Activated effector memory CD4-positive, alpha-beta T cell treated with anti-CD3 and anti-CD28 coated beads, Interleukin-2, amount 50 U/mL, for 16 hours (primary cell): ENCODE measurements around the gene SF3B2.
A peak's percentile ranks its signal among the peaks of the same experiment; 100 is the strongest.
"Not testable (repeated sequence)": the region's sequence is repeated elsewhere in the genome, so short reads cannot be mapped to it uniquely, and the experiment has no call there.

ENCODE experiments used
- DNase-seq: peaks from one replicate; pipeline ENCODE4 v3.0.0-alpha.2; 2020

Gene SF3B2

DNA sequence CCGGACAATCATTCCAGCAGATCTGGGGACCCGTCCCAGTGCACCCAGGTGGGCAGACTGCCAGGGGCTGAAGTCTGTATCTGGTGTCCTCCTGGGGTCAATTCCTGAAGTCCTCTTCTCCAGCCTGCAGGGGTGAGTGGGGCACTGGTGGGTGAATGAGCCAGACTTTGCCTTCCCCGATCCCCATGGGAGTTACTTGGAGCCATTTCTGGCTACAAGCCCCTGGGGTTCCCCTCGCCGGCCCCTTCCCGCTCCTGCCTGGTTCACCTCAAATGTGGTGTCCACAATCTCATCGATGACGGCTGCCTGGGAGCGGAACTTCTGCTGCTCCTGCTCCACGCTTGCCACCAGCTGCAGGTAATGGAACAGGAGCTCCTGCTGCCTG lies 35.4 kb upstream of the SF3B2 start:
- DNase-seq, result no peak

DNA sequence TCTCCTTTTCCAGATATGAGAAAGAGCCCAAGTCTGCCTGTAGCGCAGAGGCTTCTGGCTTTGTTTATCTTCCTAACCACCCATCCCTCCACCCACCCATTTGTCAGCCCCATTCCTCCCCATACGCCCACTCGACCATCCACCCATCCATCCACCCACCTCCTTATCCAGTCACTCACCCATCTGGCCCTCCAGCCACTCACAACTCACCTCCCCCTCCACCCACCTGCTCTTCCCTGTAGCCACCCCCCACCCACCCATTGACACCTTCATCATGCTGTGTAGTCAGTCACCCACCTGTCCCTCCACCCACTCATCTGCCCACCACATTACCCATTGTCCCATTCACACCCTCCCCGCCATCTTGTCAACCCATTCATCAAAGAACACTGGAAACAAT lies 34.8 kb upstream of the SF3B2 start:
- no peak for DNase-seq

DNA sequence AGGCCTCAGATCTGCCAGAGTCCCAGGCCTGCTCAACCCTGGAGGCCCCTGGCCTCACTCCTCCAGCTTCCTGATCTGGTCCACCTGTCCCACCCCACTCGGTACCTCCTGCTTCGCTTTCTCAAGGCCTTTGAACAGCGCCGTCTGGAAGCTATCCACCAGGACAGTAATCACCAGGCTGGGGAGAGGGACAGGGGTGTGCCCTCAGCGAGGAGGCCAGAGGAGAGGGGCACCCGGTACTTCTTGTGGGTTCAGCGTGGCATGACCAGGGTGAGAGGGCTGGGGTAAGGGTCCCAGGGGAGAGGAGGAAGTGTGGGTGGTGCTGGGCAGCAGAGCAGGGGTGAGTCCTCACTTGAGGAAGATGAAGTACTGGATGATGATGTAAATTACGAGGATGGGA lies 32.0 kb upstream of the SF3B2 start:
- no peak for DNase-seq

DNA sequence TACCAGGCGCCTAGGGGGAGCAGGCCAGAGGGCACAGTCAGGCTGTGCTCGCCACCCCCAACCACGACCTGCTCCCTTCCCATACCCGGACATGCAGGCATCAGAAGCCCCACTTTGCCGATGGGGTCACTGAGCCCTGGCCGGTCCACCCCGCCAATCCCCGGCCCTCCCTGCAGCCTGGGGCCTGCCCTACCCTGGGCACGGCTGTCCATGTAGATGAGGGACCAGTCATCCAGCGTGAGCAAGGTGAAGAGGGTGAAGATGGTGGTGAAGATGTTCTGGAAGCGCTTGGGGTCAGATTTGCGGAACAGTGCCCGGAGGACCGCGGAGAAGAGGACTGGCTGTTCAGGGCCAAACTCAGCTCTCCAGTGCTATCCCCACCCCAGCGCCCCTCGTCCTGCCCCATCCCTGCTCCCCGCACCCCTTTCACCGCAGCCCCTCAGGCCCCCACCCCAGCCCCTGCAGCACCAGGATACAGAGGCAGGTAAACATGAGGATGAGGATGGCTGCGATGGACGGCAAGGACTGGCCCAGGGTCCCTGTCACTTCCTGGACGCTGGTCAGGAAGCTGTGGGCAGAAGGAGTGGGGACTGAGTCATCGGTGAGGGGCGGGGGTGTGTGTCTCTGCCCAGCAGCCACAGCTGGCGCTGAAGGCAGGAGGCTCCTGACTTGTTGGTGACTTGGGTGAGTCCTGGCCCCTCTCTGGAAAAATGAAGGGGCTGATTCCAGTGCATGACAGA lies 31.4 kb upstream of the SF3B2 start:
- DNase-seq, result no peak

DNA sequence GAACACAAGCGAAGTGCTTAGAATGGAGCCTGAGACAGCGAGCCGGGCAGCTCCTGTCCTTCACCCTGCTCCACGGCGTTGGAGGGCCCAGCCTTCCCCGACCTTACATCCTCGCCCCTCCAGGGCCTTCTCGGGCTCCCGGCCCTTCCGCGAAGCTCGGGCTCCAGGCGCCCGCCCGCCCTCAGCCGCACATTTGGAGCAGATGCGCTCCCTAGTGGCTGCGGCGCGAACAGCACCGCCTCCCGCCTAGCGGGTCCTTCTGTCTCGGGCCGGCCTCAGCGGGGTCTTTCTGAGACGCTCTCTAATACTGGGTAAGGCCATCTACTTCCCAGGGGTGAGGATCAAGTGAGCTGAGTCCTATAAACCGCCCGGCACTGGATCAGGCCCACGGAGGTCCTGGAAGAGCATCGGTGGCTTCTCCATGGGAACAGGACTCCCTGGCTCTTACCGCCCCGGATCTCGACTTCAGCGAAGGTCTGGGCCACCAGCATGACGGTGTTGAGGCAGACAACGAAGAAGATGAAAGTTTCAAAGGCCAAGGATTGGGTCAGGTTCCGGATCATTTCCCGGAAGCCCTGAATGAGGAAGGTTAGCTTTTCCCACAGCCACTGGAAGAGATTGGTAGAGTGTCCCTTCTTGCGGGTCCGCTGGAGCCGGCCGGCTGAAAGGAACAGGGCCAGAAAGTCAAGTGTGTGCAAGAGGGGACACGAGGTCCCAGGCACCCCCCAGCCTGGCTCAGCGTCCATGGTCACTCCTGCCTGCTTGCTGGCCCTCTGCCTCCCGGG lies 29.6 kb upstream of the SF3B2 start:
- DNase-seq, result peak; percentile 93

DNA sequence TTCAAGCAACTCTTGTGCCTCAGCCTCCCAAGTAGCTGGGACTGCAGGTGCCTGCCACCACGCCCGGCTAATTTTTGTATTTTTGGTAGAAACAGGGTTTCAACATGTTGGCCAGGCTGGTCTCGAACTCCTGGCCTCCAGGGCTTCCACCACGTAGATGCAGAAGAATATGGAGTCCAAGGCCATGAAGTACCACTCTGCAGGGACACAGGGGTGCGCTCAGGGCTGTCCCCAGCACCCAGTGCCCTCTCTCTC lies 29.1 kb upstream of the SF3B2 start:
- not testable (repeated sequence) for DNase-seq

DNA sequence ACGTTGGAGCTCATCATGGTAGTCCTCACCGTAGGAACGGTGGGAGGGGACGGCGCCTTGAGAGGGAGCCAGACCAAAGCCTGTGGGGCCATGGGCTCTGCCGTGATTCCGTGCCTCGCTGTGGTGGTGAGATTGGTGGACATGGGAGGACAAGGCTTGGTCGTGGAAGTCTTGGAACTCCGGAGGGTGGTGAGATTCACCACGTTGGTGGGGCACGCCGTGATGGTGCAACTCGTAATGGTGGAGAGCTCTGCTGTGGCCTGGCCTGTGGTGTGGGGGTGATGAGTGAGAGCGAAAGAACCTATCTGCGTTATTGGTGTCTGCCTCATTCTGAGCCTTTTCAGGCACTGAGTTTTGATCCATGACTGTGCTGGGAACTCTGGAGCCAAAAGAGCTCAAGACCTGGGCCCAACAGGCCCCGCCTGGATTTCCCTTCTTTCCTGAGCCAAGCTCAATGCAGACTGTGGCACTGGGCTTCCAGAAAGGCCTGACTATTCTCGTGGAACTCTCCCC lies 26.1 kb upstream of the SF3B2 start, which contains the start of gene CATSPER1:
Gene CATSPER1 (minus strand): TSS at position 463 of the 513 bp plus-strand sequence. CDS start 100 bp downstream, at position 363.
- no peak for DNase-seq

DNA sequence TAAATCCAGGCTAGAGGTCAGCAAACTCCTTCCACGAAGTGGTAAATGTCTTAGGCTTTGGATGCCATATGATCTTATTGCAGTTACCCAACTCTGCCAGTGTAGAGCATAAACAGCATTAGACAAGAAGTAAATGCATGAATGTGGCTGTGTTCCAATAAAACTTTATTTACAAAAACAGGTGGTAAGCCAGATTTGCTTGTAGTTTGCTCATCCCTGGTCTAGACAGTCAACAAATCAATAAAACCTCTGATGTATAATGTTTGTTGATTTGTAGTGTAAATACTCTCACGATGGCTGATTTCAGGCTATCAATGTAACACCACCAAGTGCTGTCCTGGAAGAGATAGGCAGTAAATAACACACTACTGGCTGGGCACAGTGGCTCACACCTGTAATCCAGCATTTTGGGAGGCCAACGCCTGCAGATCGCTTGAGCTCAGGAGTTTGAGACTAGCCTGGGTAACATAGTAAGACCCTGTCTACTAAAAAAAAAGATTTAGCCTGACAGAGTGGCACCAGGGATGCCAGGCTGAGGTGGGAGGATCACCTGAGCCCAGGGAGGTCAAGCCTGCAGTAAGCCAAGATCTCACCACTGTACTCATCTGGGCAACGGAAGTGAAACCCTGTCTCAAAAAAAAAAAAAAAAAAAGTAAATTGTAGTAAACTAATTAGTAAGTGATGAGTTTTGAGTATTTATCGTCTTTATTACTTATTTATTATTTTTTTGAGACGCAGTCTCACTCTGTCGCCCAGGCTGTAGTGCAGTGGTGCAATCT lies 19.0 kb upstream of the SF3B2 start:
- DNase-seq, result no peak

DNA sequence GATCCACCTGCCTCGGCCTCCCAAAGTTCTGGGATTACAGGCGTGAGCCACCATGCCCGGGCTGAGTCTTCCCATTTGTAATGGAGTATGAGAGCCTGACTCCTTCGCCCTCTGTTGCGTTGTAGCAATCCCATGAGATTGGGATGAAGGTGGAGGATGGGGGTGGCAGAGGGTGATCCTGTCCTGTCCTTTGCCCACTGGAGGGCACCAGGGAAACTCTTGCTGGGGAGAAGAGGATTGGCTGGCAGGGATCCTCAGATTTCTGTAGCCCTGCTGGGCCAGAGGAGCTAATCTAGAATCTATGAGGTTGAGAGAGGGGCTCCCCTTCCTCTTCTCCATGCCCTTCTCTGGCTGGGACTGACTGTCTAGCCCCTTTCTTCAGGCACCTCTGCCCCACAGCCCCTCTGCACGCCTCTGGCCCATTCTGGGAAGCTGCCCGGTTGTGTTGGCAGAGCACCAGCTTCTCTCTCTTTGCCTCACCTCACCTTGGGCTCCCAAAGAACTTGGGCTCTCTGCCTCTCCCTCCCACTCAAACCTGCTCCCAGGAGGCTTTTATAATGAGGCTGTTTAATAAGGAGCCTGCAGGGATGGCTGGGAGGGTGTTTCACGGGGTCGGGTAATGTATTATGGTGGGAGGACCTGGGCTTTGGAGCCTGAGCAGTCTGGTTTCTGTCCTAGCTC lies 16.4 kb upstream of the SF3B2 start:
- DNase-seq, result no peak

DNA sequence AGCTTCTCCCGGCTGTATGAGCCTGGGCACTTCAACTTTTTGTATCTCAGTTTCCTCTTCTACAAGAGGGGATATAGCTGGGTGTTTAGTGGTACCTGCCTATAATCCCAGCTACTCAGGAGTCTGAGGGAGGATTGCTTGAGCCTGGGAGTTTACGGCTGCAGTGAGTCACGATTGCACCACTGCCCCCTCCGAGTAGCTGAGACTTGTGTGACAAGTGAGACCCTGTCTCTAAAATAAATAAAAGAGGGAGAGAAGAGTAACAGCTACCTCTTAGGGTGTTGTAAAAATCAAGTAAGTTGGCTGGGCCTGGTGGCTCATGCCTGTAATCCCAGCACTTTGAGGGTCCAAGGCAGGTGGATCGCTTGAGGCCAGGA lies 15.8 kb upstream of the SF3B2 start:
- no peak for DNase-seq

DNA sequence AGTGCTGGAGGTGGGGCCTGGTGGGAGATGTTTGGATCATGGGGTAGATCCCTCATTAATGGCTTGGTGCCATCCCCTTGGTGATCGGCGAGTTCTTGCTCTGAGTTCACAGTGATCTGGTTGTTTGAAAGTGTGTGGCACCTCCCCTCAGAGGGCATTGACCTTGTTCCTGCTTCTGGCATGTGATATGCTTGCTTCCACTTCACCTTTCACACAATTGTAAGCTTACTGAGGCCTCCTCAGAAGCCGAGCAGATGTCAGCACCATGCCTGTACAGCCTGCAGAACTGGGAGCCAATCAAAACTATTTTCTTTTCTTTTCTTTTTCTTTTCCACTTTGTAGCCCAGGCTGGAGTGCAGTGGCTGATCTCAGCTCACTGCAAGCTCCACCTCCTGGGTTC lies 14.8 kb upstream of the SF3B2 start:
- DNase-seq, result no peak

DNA sequence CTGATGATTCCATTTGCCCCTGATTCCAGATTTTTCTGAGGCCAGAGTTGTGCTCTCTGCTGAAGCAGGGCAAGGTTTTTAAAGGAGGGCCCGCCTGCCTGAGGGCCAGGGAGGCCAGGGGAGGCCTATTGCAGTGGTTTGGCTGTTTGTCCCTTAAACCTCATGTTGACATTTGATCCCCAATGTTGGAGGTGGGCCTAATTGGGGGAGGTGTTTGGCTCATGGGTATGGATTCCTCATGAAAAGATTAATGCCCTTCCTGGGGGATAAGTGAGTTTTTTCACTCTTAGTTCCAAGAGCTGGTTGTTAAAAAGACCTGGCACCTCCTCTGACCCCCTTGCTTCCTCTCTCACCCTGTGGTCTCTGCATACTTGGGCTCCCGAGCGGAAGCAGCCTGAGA lies 12.4 kb upstream of the SF3B2 start:
- DNase-seq, result no peak

DNA sequence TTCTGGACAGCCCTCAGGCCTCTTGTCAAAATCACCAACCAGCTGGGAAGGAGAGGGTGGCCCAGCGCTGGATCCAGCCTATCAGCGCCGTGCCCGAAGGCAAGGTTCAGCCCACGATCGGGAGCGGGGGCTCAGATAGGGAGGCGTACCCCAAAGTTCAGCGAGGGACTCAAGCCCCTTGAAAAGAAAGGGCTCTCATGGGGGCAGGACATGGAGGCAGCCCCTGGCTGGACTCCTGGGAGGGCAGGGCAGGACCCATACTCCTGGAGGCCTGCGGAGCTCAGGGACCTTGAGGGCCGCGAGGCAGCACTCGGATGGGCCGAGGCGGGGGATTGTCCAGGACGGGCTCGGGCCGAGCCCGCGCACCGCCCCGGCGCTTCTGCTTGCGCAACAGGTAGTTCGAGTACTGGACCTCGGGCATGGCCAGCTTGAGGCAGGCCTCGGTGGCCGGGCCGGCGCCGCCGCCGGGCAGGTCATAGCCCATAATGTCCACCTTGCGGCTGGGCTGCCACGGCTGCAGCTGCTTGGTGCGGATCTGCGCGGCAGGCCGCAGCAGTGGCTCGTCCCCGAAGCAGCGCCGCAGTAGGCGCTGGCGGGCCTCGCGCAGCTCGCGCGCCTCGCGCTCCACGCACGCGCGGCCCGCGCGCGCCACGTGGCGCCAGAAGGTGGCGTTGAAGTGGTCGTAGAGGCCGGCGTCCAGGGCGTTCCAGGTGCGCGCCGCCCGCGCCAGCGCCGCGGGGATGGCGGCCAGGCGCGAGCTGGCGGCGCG lies 9.8 kb upstream of the SF3B2 start:
- DNase-seq, result no peak

DNA sequence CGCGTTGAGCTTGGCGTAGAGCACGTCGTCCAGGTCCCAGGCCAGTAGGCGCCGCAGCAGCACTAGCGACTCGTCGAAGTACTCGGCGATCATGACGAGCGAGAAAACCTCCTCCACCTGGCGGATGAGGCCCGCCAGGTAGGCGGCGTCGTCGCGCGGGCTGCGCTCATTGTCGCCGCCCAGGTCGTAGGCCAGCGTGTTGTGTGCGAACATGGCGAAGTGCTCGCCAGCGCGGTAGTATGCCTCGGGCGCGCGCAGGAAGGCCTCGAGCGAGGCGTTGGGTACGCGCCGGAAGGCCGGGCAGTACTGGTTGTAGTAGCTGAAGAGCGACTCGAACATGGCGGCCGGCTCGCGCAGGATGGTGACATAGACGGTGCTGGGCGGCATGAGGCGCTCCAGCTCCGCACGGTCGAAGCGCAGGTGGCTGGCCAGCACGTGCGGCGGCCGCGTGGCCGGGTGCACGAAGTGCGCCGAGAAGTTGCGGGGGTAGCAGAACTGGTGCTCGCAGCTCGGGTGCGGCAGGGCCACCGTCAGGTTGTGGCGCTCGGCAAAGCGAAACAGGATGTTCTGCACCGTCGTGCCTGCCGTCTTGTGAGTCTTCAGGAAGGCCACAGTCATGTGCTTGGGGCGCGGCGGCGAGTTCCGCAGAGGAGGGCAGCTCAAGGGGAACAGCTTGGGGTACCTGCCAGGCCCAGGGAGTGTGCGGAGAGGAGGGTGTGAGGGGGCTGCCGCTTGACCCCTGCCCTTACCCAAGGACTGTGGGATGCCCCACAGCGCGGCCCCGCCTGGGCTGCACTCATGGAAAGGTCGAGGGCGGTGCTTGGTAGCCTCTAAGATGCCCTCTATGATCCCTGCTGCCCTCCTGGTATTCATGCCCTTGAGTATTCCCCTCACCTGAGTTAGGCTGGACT lies 8.9 kb upstream of the SF3B2 start:
- no peak for DNase-seq

DNA sequence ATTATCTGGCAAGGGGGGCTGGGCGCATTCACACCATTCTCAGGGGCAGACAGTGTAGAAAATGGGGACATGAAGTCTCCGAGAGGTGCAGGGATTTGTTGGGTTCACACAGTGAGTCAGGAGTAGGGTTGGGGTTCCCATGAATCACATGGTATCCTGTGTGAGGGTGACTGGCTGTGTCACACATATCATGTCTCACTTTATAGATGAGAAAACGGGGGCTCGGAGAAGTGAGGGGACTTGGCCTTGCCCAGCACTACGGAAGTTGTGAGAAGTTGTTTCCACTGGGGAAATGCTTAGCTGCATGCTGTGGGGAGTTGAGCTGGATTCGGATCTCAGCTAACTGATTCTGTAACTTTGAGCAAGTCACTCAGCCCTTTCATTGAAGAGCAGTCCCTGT lies 7.4 kb upstream of the SF3B2 start:
- DNase-seq, result peak; percentile 67

DNA sequence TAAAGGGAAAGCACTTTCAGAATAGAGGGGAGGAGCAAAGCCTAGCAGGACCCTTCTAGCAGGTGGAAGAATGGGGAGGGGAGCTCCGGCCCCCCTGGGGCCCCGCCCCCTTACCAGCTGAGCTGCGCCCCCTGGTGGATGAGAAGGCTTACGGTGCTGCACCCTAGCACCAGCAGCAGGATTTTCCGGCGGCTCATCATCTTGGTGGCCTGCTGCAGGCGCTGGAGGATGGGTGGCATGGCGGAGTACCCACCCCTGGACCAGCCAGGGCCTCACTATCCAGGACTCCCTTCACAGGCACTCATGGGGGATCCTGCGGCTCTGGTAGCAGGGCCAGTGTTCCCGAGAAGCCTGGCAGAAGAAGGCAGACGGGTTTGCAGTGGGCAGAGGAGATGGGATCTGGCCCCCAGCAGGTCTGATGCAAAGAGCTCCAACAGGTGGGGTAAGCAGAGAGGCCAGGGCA lies 7.0 kb upstream of the SF3B2 start:
- peak; percentile 95 for DNase-seq

DNA sequence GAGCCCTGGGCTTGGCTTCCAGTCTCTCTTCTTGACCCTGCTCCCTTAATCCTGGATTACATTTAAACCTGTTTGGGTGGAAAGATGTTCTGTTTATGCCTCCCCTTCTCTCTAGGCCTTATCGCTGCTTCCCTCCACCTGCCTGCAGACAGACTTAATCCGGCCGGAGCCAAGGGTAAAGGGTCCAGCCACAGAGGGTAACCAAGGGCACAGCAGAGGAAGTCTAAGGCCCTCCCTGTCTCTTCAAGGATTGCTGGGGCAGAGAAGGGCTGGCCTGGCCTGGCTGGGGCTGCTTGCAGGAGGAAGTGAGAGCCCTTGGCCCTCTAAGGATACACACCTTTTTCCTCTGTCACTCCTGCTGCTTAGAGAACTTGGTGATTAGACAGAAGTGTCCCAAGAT lies 5.3 kb upstream of the SF3B2 start:
- no peak for DNase-seq

DNA sequence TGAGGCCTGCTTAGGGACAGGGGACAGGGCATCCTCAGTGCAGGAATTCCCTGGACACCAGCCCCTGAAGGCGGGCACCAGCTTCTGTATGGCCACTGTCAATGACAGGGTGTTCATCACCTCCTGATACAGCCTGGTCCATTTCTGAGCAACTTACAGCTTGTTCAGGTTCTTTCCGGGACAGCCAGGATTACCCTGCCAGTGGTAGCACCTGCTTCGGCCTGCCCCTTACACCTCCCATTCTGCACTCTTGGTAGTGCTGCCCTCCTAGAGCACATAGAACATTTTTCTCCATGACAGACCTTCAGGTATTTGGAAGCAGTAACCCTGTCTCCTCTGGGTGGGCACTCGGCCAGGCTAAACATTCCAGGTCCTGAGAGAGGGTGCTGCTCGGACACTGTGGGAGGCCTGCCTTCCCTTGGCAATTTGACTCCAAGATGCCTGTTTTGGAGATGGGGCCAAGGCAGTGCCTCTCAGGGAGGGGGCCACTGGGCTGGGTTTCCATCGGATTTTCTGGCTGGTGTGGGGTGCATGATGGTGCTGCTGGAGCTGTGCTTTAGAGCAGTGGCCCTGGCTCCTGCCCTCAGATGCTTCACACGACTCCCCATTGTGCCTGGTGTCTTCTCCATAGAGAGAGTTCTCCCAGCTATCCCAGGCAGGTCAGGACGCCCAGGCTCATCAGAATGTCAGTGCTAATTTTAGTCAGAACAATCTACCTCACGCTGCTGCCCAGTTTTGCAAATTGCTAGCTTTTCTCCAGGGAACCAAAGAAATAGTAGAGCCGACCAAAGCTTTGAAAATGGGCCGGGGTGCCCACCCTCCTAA lies 4.4 kb upstream of the SF3B2 start:
- no peak for DNase-seq

DNA sequence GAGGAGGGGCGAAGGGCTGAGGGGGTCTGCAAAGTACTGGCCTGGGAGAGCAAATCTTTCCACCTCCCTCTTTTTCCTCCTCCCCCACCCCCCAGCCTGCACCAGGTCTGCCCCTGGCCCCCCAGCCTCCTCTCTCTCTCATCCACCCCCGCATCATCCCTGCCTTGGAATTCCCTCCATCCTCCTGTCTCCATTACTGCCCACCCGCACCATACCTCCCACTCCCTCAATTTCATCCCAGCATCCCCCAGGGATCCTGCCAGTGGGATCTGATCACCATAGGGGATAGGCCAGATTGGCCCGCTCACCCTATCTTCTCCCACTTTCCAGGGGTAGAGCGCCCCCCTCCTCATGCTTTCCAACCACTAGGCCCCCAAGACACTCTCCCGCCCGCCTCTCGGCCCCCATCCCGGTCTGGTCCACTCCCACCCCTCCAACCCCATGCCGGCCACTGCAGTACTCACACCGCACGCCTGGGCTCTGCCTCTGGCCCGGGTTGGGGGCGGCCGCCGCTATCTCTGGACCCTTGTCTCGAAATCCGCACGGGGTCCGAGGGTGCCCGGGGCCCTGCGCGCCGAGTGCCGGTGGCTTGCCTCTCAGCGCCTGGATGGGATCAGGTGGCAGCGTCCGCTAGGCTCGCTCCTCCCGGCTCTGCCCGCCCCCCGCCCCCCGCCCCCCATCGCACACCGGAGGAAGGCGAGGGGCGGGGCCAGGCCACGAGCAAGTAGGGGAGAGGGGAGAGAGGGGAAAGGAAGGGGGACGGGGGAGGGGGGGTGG lies 3.4 kb upstream of the SF3B2 start, which contains the start of gene GAL3ST3:
Gene GAL3ST3 (minus strand): TSS at position 615 of the 777 bp plus-strand sequence. CDS start 3,746 bp downstream, outside the sequence.
- no peak for DNase-seq
